ENCODE measurements around the gene ANKAR.
"Not testable (repeated sequence)": the region's sequence is repeated elsewhere in the genome, so short reads cannot be mapped to it uniquely, and the experiment has no call there.

ANKAR gene

DNA sequence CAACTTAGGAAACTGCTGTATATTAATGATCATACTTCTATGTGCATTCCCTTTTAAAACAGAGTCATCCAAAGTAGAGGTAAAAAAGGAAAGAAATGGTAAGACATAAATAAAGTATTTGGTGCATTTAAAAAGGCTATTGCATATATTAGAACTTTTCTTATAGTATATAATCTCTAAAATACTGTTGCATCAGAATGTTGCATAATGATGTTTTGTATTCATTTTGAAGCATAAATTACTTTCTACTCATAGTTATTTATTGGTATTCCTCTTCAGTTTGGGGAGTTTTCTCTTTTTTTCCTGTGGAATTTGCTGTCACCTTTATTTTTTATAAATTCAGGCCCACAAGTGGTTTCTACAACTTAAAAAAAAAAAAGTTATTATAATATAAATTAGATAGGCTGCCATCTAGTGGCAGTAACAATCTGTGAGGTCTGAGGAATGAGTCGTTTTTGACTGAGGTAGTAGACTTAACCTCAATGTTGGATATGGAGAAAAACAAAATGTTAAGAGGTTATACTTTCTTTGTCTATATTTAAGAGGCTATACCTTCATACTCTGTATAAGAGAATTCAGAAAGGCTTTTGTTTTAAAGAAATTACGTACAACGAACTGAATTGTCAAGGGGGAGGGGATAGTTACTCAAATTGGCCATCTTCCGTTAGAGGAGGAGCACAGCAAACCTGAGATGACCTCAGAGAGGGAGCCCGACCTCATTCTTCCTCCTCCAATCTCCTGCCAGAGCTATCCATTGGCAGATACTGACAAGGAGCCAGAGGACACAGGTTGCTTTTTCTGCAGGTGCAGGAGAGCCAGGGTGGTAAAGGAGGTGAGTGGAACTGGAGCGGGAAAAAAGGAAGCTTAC is 23.8 kb downstream of the ANKAR start:
- DNase-seq (ENCODE audit: extremely low read depth in 1 of 2, low read depth in 1 of 2), result no peak

DNA sequence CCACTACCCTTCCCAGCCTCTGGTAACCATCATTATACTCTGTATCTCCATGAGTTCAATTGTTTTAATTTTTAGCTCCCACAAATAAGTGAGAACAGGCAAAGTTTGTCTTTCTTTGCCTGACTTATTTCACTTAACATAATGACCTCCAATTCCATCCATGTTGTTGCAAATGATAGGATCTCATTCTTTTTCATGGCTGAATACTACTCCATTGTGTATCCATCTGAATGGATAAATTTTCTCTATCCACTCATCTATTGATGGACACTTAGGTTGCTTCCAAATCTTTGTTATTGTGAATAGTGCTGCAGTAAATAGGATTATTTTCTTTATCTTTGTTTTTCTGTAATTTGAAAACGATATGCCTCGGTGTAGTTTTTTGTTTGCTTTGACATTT is 26.2 kb downstream of the ANKAR start:
- no peak for DNase-seq (ENCODE audit: extremely low read depth in 1 of 2, low read depth in 1 of 2)

DNA sequence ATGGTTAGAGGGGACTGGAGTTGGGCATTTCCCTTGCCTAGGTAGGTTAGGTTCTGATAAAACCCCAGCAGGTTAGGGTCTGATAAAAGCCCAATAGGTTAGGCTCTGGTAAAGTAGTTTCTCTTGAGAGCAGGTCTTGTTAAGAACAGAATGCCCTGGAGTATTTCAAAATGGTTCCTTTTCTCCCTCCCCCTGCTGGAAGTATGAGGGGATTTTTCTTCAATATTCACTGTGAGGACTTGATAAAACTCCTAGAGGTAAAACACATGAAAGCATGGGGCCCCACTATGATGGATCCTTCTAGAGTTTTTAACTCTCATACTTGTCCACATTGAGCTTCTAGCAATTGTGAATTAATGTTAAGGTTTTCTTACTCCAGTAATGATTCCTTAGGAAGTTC is 27.6 kb downstream of the ANKAR start:
- DNase-seq (ENCODE audit: extremely low read depth in 1 of 2, low read depth in 1 of 2), result no peak

DNA sequence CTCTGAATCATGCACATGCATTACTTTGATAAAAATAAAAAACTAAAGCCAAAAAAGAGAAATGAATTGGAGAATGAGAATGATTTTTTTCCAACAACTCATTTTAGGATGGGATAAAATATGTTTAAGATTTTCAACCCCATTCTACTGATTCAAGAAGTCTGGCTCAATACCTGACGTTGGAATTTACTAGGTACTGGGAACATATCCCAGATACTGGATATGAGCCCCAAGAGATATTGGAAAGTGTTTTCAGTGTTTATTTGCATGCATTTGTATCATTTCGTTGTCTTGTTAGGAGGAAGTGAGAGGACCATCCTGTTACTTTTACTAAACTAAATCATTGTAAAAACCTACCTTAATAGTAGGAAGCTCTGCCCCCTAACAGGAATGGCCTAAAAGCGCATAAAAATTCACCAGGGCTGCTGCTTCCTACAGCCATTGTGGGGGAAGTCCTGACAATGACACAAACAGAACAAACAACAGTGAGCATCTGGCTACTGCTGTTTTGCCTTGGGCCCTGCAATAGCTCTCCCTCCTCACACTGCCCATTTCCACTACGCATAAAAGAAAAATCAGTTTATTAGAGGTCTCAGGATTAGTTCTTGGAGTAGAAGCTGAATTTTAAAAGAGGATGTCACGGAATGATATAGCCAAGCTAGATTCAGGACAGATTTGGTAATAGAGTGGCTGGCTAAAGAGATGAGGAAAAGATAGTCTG is 35.2 kb downstream of the ANKAR start:
- no peak for DNase-seq (ENCODE audit: extremely low read depth in 1 of 2, low read depth in 1 of 2)

DNA sequence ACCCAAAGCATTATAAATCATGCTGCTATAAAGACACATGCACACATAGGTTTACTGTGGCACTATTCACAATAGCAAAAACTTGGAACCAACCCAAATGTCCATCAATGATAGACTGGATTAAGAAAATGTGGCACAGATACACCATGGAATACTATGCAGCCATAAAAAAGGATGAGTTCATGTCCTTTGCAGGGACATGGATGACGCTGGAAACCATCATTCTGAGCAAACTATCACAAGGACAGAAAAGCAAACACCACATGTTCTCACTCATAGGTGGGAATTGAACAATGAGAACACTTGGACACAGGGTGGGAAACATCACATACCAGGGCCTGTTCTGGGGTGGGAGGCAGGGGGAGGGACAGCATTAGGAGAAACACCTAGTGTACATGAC is 43.1 kb downstream of the ANKAR start:
- not testable (repeated sequence) for DNase-seq (ENCODE audit: extremely low read depth in 1 of 2, low read depth in 1 of 2)

DNA sequence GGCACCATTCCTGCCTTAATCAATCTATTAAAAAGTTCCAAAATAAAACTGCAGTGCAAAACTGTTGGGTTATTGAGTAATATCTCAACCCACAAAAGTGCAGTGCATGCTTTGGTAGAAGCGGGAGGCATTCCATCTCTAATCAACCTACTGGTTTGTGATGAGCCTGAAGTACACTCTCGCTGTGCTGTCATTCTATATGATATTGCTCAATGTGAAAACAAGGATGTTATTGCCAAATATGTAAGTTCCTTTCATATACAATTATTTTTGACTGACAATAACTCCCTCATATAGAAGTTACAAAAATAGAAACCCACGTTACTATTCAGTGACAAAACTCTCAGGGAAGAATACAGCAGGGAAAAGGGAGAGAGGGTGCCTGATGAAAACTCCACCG is 45.1 kb downstream of the ANKAR start:
- no peak for DNase-seq (ENCODE audit: extremely low read depth in 1 of 2, low read depth in 1 of 2)

DNA sequence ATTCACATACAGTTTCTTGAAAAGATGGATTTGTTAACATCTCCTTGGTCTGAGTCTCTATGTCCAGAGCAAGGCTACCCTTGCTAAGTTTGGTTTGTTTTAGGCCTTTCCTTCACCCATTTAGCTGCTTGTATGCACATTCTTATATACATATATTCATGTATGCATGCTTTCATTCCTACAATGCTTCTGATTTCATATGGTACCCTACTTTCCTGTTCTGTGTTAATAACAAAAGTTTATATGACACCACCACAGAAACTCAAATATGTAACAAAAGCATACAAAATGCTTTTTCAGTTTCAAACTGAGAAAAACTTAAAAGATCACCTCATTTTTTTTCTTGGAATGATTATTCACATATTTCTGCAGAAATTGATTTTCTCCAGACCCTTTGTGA is 48.7 kb downstream of the ANKAR start:
- no peak for DNase-seq (ENCODE audit: extremely low read depth in 1 of 2, low read depth in 1 of 2)
